ENCODE data around the gene FCN1.

FCN1 gene

GRCh38 chr9:134943411-134943810 is 25.7 kb upstream of the FCN1 start:
- H3K27me3 ChIP-seq (ENCODE audit: insufficient read depth, low read length) = peaks cover 85% of the 10 kb centered on the region
- no peaks in the 10 kb centered on the region for H3K79me2 ChIP-seq (ENCODE audit: control insufficient read depth, insufficient read depth, low read length, unreplicated experiment)
- peaks cover 4% of the 10 kb centered on the region for H3K4me1 ChIP-seq (ENCODE audit: control insufficient read depth, insufficient read depth, low read length, unreplicated experiment)
- H3K27ac ChIP-seq (ENCODE audit: low read depth, low read length) = no peak overlapping the region
- no peak overlapping the region for H3K4me3 ChIP-seq (ENCODE audit: low read depth, low read length)
- no peak overlapping the region for H2AFZ ChIP-seq (ENCODE audit: low read length, unreplicated experiment)
- H3K36me3 ChIP-seq (ENCODE audit: insufficient read depth, low read length) = no peaks in the 10 kb centered on the region

- H2AFZ ChIP-seq (ENCODE audit: low read length, unreplicated experiment) = no peak overlapping the region
- H3K4me1 ChIP-seq (ENCODE audit: control insufficient read depth, insufficient read depth, low read length, unreplicated experiment) = peaks cover 4% of the 10 kb centered on the region
- H3K27ac ChIP-seq (ENCODE audit: low read depth, low read length) = no peak overlapping the region
- H3K4me3 ChIP-seq (ENCODE audit: low read depth, low read length) = peak overlapping the region; percentile 63
- H3K79me2 ChIP-seq (ENCODE audit: control insufficient read depth, insufficient read depth, low read length, unreplicated experiment) = no peaks in the 10 kb centered on the region
- peaks cover 85% of the 10 kb centered on the region for H3K27me3 ChIP-seq (ENCODE audit: insufficient read depth, low read length)
- H3K36me3 ChIP-seq (ENCODE audit: insufficient read depth, low read length) = no peaks in the 10 kb centered on the region
These were observed 25.1 kb upstream of the FCN1 start for GRCh38 chr9:134942788-134943184.

- Histone ChIP-seq H3K4me3 (ENCODE audit: low read depth, low read length) (peak overlapping the region; percentile 63; the same call in 1 of the 2 replicates), H2AFZ (ENCODE audit: low read length, unreplicated experiment) (peak overlapping the region; percentile 78), H3K4me1 (ENCODE audit: control insufficient read depth, insufficient read depth, low read length, unreplicated experiment) (peaks cover 4% of the 10 kb centered on the region), H3K36me3 (ENCODE audit: insufficient read depth, low read length) (no peaks in the 10 kb centered on the region), H3K27ac (ENCODE audit: low read depth, low read length) (no peak overlapping the region), H3K79me2 (ENCODE audit: control insufficient read depth, insufficient read depth, low read length, unreplicated experiment) (no peaks in the 10 kb centered on the region), H3K27me3 (ENCODE audit: insufficient read depth, low read length) (peaks cover 85% of the 10 kb centered on the region)
These were observed 24.5 kb upstream of the FCN1 start for GRCh38 chr9:134942011-134942787.

DNA sequence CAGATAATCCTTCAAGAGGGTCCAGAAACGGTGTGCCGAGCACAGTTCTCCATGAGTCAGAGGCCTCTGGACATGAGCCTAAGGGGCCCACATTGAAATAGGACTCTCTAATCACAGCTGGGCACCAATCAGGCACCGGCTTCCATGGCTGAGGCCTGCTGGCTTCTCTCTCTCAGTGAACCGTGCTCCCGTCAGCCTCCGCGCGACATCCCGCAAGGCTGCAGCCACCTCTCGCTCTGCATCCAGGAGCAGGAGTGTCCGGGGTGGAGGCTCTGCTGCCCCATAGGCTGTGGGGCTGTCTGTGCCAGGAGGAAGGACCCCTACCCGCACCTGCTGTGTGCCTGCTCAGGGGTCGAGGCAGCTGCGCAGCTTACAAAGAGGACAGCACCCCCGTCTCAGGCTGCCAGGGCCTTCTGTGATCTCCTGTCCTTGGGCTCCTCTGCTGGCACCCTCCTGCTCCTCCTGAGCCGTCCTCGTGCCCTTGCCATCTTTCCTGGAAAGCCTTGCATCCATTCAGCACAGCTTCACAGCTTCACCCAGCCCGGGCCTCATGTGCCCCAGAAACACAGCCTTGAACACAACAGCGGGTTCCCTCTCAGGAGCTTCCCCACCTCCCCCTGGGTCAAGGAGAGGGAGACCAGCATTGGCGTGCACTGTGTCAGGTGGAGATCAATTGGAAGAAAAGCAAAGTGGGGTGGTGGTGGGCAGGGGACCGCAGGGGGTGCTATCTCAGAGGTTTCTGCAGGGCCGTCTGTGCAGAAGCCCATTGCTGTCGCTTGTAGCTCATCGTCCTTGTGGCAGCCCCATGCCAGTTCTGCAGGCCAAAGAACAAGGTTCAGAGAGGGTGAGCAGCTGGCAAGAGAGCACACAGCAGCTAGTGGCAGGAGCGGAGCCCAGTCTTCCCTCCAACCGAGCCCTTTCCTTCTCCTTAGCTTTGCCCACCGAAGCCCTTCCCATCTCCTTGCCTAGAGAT is 22.8 kb upstream of the FCN1 start:
- no peak overlapping the region for H2AFZ ChIP-seq (ENCODE audit: low read length, unreplicated experiment)
- no peaks in the 10 kb centered on the region for H3K36me3 ChIP-seq (ENCODE audit: insufficient read depth, low read length)
- H3K27me3 ChIP-seq (ENCODE audit: insufficient read depth, low read length) = peaks cover 87% of the 10 kb centered on the region
- H3K4me3 ChIP-seq (ENCODE audit: low read depth, low read length) = no peak overlapping the region
- H3K79me2 ChIP-seq (ENCODE audit: control insufficient read depth, insufficient read depth, low read length, unreplicated experiment) = no peaks in the 10 kb centered on the region
- no peak overlapping the region for H3K27ac ChIP-seq (ENCODE audit: low read depth, low read length)
- H3K4me1 ChIP-seq (ENCODE audit: control insufficient read depth, insufficient read depth, low read length, unreplicated experiment) = peaks cover 4% of the 10 kb centered on the region

- H3K79me2 ChIP-seq (ENCODE audit: control insufficient read depth, insufficient read depth, low read length, unreplicated experiment) = no peaks in the 10 kb centered on the region
- H3K27ac ChIP-seq (ENCODE audit: low read depth, low read length) = no peak overlapping the region
- no peaks in the 10 kb centered on the region for H3K36me3 ChIP-seq (ENCODE audit: insufficient read depth, low read length)
- H3K4me3 ChIP-seq (ENCODE audit: low read depth, low read length) = no peak overlapping the region
- H3K27me3 ChIP-seq (ENCODE audit: insufficient read depth, low read length) = peaks cover 88% of the 10 kb centered on the region
- H2AFZ ChIP-seq (ENCODE audit: low read length, unreplicated experiment) = no peak overlapping the region
- peaks cover 4% of the 10 kb centered on the region for H3K4me1 ChIP-seq (ENCODE audit: control insufficient read depth, insufficient read depth, low read length, unreplicated experiment)
These were observed 22.1 kb upstream of the FCN1 start for GRCh38 chr9:134939836-134940235.

DNA sequence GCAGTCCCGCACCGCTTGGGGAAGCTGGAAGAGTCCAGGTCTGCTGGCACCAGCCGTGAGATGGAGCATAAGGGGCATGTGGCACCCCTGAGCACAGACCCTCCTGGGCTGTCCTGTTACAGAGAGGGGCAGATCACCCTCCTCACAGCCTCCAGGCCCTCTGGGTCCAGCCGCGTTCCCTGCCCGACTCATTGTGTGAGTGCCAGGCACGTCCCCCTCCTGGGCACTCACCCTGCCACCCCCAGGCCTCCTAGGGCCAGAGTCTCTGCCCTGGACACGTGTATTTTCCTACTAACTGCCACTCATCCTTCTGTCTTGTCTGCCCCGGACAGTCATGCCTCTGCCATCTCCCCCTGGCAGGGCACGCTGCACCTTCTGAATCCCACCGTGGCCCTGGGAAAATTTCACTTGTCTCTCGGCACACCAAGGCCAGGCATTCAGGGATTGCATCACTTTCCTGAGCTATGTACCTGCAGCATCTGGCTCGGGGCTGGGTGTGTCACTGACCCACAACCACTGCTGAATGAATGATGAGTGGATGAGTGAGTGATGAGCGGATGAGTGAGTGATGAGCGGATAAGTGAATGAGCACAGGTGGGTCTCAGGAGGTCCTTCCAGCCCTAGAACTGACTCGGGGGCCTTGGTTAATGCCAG is 21.5 kb upstream of the FCN1 start:
- H3K27me3 ChIP-seq (ENCODE audit: insufficient read depth, low read length) = peaks cover 86% of the 10 kb centered on the region
- H3K27ac ChIP-seq (ENCODE audit: low read depth, low read length) = no peak overlapping the region
- H2AFZ ChIP-seq (ENCODE audit: low read length, unreplicated experiment) = no peak overlapping the region

GRCh38 chr9:134938346-134939079 is 20.8 kb upstream of the FCN1 start:
- Histone ChIP-seq H3K79me2 (ENCODE audit: control insufficient read depth, insufficient read depth, low read length, unreplicated experiment) (no peaks in the 10 kb centered on the region), H2AFZ (ENCODE audit: low read length, unreplicated experiment) (no peak overlapping the region), H3K27me3 (ENCODE audit: insufficient read depth, low read length) (peaks cover 84% of the 10 kb centered on the region), H3K27ac (ENCODE audit: low read depth, low read length) (no peak overlapping the region), H3K36me3 (ENCODE audit: insufficient read depth, low read length) (no peaks in the 10 kb centered on the region), H3K4me1 (ENCODE audit: control insufficient read depth, insufficient read depth, low read length, unreplicated experiment) (peaks cover 4% of the 10 kb centered on the region), H3K4me3 (ENCODE audit: low read depth, low read length) (no peak overlapping the region)

More for the DNA sequence above, 21.5 kb upstream of the FCN1 start:
- Histone ChIP-seq H3K79me2 (ENCODE audit: control insufficient read depth, insufficient read depth, low read length, unreplicated experiment) (no peaks in the 10 kb centered on the region), H3K4me3 (ENCODE audit: low read depth, low read length) (no peak overlapping the region), H3K36me3 (ENCODE audit: insufficient read depth, low read length) (no peaks in the 10 kb centered on the region), H3K4me1 (ENCODE audit: control insufficient read depth, insufficient read depth, low read length, unreplicated experiment) (peaks cover 4% of the 10 kb centered on the region)

DNA sequence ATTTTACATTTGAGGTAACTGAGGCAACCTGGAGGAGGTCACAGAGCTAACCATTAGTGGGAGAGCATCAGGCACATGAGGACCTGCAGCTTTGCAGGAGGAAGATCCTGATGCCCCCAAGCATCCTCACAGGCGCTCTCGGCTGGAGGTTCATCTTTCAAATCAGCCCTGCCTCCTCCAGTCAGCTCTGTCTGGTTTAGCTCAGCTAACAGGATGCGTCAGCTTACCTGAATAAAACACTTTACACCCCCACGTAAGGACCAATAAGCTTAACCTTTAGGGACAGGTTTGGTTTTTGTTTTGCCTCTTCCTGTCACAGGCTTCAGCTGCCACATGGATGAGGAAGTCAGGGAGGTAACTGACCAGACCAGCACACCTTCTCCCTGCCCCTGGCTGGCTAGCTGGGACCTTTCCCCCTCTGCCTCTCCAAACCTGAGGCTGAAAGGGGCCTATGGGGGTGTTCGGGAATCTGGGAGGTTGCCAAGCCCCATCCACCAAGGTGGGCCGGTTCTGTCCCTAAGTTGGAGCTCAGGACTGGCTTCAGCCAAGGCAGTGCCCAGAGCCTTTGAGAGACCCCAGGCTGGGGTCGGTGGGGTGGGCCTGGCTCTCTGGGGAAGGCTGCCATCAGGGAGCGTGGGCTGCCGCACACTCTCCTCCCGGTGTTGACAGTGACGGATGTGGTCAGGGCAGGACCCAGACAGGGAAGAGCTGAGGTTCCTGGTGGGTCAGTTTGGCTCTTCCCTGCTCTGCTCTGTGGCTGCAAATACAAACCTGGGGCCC is 20.0 kb upstream of the FCN1 start:
- Histone ChIP-seq H3K36me3 (ENCODE audit: insufficient read depth, low read length) (no peaks in the 10 kb centered on the region), H3K27ac (ENCODE audit: low read depth, low read length) (no peak overlapping the region), H3K27me3 (ENCODE audit: insufficient read depth, low read length) (peaks cover 85% of the 10 kb centered on the region), H3K79me2 (ENCODE audit: control insufficient read depth, insufficient read depth, low read length, unreplicated experiment) (no peaks in the 10 kb centered on the region), H2AFZ (ENCODE audit: low read length, unreplicated experiment) (no peak overlapping the region), H3K4me3 (ENCODE audit: low read depth, low read length) (no peak overlapping the region), H3K4me1 (ENCODE audit: control insufficient read depth, insufficient read depth, low read length, unreplicated experiment) (peaks cover 4% of the 10 kb centered on the region)

- Histone ChIP-seq H3K27me3 (ENCODE audit: insufficient read depth, low read length) (peaks cover 86% of the 10 kb centered on the region), H3K4me1 (ENCODE audit: control insufficient read depth, insufficient read depth, low read length, unreplicated experiment) (peaks cover under 1% of the 10 kb centered on the region), H3K36me3 (ENCODE audit: insufficient read depth, low read length) (no peaks in the 10 kb centered on the region), H3K79me2 (ENCODE audit: control insufficient read depth, insufficient read depth, low read length, unreplicated experiment) (no peaks in the 10 kb centered on the region), H2AFZ (ENCODE audit: low read length, unreplicated experiment) (no peak overlapping the region), H3K4me3 (ENCODE audit: low read depth, low read length) (no peak overlapping the region), H3K27ac (ENCODE audit: low read depth, low read length) (no peak overlapping the region)
These were observed 19.4 kb upstream of the FCN1 start for GRCh38 chr9:134937164-134937555.

Data from ACC112 (cell line).